ENCODE results near the gene SLC22A2. TPM values are rescaled to one million over a fixed set of nuclear protein-coding genes. Genes with fewer than 3 reads are reported as not detected.

Gene SLC22A2
- polyA plus RNA-seq, 3 donors, result 0.11 TPM; not detected in 2

- 65 to 84% (median 83%) methylated on average over 4 of the region's 4 CpGs for WGBS, 3 donors
- no peak overlapping the region for H3K27ac ChIP-seq (ENCODE audit: low read depth, low read length)
Measured at GRCh38 chr6:160276126-160276525, 17.5 kb upstream of the SLC22A2 start.

GRCh38 chr6:160275511-160276003, 16.9 kb upstream of the SLC22A2 start:
- H3K27ac ChIP-seq (ENCODE audit: low read depth, low read length), result no peak overlapping the region
- WGBS, 3 donors, result 76 to 83% (median 78%) methylated on average over 20 of the region's 20 CpGs

- no peak overlapping the region for H3K27ac ChIP-seq (ENCODE audit: low read depth, low read length)
- WGBS, 3 donors, result 70 to 77% (median 71%) methylated on average over 4 of the region's 4 CpGs
Measured at GRCh38 chr6:160274871-160275510, 16.4 kb upstream of the SLC22A2 start.

GRCh38 chr6:160273750-160274149, 15.1 kb upstream of the SLC22A2 start:
- 76 to 95% (median 85%) methylated on average over 5 of the region's 5 CpGs for WGBS, 3 donors
- H3K27ac ChIP-seq (ENCODE audit: low read depth, low read length), result no peak overlapping the region

- H3K27ac ChIP-seq (ENCODE audit: low read depth, low read length), result no peak overlapping the region
Measured at GRCh38 chr6:160273196-160273595, 14.6 kb upstream of the SLC22A2 start.

- WGBS, 3 donors, result 94 to 98% (median 95%) methylated on average over 2 of the region's 2 CpGs
- no peak overlapping the region for H3K27ac ChIP-seq (ENCODE audit: low read depth, low read length)
Measured at GRCh38 chr6:160272707-160273106, 14.1 kb upstream of the SLC22A2 start.

GRCh38 chr6:160270347-160270746, 11.7 kb upstream of the SLC22A2 start:
- WGBS, 3 donors, result 83 to 87% (median 84%) methylated on average over 6 of the region's 6 CpGs
- H3K27ac ChIP-seq (ENCODE audit: low read depth, low read length), result no peak overlapping the region

- 79 to 96% (median 86%) methylated on average over 3 of the region's 3 CpGs for WGBS, 3 donors
- H3K27ac ChIP-seq (ENCODE audit: low read depth, low read length), result no peak overlapping the region
Measured at GRCh38 chr6:160269771-160270170, 11.2 kb upstream of the SLC22A2 start.

GRCh38 chr6:160269023-160269521, 10.5 kb upstream of the SLC22A2 start:
- WGBS, 3 donors, result 71 to 84% (median 82%) methylated on average over 4 of the region's 4 CpGs
- no peak overlapping the region for H3K27ac ChIP-seq (ENCODE audit: low read depth, low read length)

GRCh38 chr6:160267102-160267501, 8.5 kb upstream of the SLC22A2 start:
- no peak overlapping the region for H3K27ac ChIP-seq (ENCODE audit: low read depth, low read length)
- 92 to 93% (median 92%) methylated on average over 6 of the region's 6 CpGs for WGBS, 3 donors

GRCh38 chr6:160265869-160266476, 7.4 kb upstream of the SLC22A2 start:
- H3K27ac ChIP-seq (ENCODE audit: low read depth, low read length), result no peak overlapping the region
- WGBS, 3 donors, result 68 to 77% (median 70%) methylated on average over 6 of the region's 6 CpGs

- no peak overlapping the region for H3K27ac ChIP-seq (ENCODE audit: low read depth, low read length)
- WGBS, 3 donors, result 78 to 81% (median 81%) methylated on average over 7 of the region's 7 CpGs
Measured at GRCh38 chr6:160264061-160264612, 5.5 kb upstream of the SLC22A2 start.

GRCh38 chr6:160263196-160263939, 4.7 kb upstream of the SLC22A2 start:
- WGBS, 3 donors, result 70 to 77% (median 75%) methylated on average over 7 of the region's 7 CpGs
- H3K27ac ChIP-seq (ENCODE audit: low read depth, low read length), result no peak overlapping the region

GRCh38 chr6:160261991-160262680, 3.5 kb upstream of the SLC22A2 start:
- WGBS, 3 donors, result 71 to 74% (median 72%) methylated on average over 7 of the region's 7 CpGs
- no peak overlapping the region for H3K27ac ChIP-seq (ENCODE audit: low read depth, low read length)

- H3K27ac ChIP-seq (ENCODE audit: low read depth, low read length), result no peak overlapping the region
- WGBS, 3 donors, result 51 to 75% (median 70%) methylated on average over 6 of the region's 6 CpGs
Measured at GRCh38 chr6:160260803-160261450, 2.3 kb upstream of the SLC22A2 start.

GRCh38 chr6:160260367-160260766, 1.7 kb upstream of the SLC22A2 start:
- H3K27ac ChIP-seq (ENCODE audit: low read depth, low read length), result no peak overlapping the region
- WGBS, 3 donors, result 61 to 80% (median 79%) methylated on average over 14 of the region's 14 CpGs

- H3K27ac ChIP-seq (ENCODE audit: low read depth, low read length), result no peak overlapping the region
- 39 to 64% (median 39%) methylated on average over 8 of the region's 8 CpGs for WGBS, 3 donors
Measured at GRCh38 chr6:160259598-160259997, 977 bp upstream of the SLC22A2 start.

GRCh38 chr6:160259143-160259425, 463 bp upstream of the SLC22A2 start:
- 79 to 86% (median 81%) methylated on average over 8 of the region's 8 CpGs for WGBS, 3 donors

More at GRCh38 chr6:160259143-160259425, 463 bp upstream of the SLC22A2 start:
- no peak overlapping the region for H3K27ac ChIP-seq (ENCODE audit: low read depth, low read length)

Measured in adipose tissue (tissue), 3 donors.